AG08395 (cell line): ENCODE measurements around the gene MDH1.
"Not testable (repeated sequence)": the region's sequence is repeated elsewhere in the genome, so short reads cannot be mapped to it uniquely, and the experiment has no call there.

Experiments used
- DNase-seq: peaks from one replicate; pipeline ENCODE4 v3.0.0; 2012; ENCODE audit warnings: mixed read lengths, low spot score

Gene MDH1

GRCh38 chr2:63589148-63589958 lies 590 bp downstream of the MDH1 start:
- DNase-seq: no peak

- DNase-seq: no peak
Measured at GRCh38 chr2:63590626-63591408, 2.1 kb downstream of the MDH1 start.

- DNase-seq: no peak
Measured at GRCh38 chr2:63591566-63592175, 2.9 kb downstream of the MDH1 start.

GRCh38 chr2:63594660-63595059 lies 5.9 kb downstream of the MDH1 start:
- DNase-seq: no peak

- DNase-seq: no peak
Measured at GRCh38 chr2:63596401-63596883, 7.7 kb downstream of the MDH1 start.

- no peak for DNase-seq
Measured at GRCh38 chr2:63598981-63599380, 10.2 kb downstream of the MDH1 start.

GRCh38 chr2:63600881-63601460 lies 12.2 kb downstream of the MDH1 start:
- no peak for DNase-seq

- no peak for DNase-seq
Measured at GRCh38 chr2:63604666-63605065, 15.9 kb downstream of the MDH1 start.

- DNase-seq: peak; percentile 49
Measured at GRCh38 chr2:63608865-63609264, 20.1 kb downstream of the MDH1 start.

- DNase-seq: no peak
Measured at GRCh38 chr2:63610525-63610924, 21.8 kb downstream of the MDH1 start.

- DNase-seq: no peak
Measured at GRCh38 chr2:63613391-63613901, 24.7 kb downstream of the MDH1 start.

- peak; percentile 71 for DNase-seq
Measured at GRCh38 chr2:63614448-63614968, 25.7 kb downstream of the MDH1 start.

- DNase-seq: peak; percentile 15
Measured at GRCh38 chr2:63614983-63615945, 26.5 kb downstream of the MDH1 start.

GRCh38 chr2:63617366-63617765 lies 28.6 kb downstream of the MDH1 start:
- DNase-seq: no peak

- DNase-seq: no peak
Measured at GRCh38 chr2:63619328-63619727, 30.6 kb downstream of the MDH1 start.

GRCh38 chr2:63622751-63623150 lies 34.0 kb downstream of the MDH1 start:
- no peak for DNase-seq

GRCh38 chr2:63623763-63624162 lies 35.0 kb downstream of the MDH1 start:
- DNase-seq: not testable (repeated sequence)

GRCh38 chr2:63627866-63628265 lies 39.1 kb downstream of the MDH1 start:
- no peak for DNase-seq

GRCh38 chr2:63628403-63628942 lies 39.7 kb downstream of the MDH1 start:
- no peak for DNase-seq

GRCh38 chr2:63631501-63631900 lies 42.7 kb downstream of the MDH1 start:
- no peak for DNase-seq
